Glomerular visceral epithelial cell (primary cell): ENCODE data around the gene TICAM2.

Experiments used
- DNase-seq: peaks from one replicate; pipeline ENCODE4 v3.0.0-alpha.2; 2016; ENCODE audit errors: extremely low spot score

TICAM2 gene

DNA sequence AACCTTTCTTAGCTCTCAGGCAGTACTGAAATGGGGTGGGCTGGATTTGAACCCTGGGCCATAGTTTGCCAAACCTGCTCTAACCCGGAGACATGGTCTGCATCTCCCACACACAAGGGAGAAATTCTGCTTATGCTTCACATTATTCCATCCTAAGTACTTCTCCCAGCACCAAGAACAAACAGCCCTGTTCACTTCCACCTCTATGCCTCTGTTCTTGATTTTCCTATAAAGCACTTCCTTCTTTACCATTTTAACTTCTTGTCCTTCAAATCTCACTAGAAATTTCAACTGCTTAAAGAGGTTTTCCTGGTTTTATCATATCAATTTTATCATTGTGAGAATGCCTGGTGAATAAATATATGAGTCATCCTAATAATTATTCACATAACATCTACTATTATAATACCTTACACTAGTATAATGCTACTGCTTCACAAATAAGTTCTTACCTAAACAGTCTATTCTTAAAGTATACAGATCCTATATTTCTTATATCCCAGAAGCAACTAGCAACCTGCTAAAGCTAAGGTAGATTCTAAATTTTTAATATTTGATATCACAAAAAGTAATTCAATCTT is 70.4 kb downstream of the TICAM2 start:
- DNase-seq, result no peak

DNA sequence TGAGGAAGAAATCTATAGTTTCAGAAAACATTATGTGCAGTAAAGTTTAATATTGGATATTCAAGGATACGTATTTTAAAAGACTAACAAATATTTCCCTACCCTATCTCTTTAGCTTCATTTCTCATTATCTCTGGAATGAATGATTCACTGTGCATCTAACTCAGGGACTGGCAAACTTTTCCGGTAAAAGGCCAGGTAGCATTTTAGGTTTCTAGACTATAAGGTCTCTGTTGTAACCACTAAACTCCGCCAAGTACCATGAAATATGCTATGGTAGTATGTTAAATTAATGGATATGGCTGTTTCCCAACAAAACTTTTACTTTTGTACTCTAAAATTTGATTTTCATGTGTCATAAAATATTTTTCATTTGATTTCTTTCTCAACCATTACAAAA is 70.9 kb downstream of the TICAM2 start:
- no peak for DNase-seq

DNA sequence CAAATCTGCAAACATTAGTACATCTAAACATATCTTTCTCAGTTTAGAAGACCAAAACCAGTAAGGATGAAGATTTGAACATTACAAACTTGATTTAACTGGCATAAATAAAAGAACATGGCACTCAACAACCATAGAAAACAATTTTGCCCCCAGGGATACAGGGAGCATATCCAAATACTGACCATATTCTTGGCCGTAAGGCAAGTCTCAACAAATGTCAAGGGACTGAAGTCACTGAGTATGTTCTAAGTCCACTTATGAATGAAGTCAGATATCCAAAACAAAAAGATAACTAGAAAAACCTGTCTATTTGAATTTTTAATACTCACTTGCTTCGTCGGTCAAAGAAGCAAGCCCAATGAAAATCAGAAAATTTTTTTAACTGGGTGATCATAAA is 71.9 kb downstream of the TICAM2 start:
- no peak for DNase-seq
